ENCODE results near the gene FSHB. TPM values are rescaled to one million over a fixed set of nuclear protein-coding genes. Genes with fewer than 3 reads are reported as not detected.

FSHB gene
- total RNA-seq, 1 experiment from 2014 or later: not detected

- no peak overlapping the region for H3K27ac Mint-ChIP-seq (ENCODE audit: unreplicated experiment)
- H3K9me3 Mint-ChIP-seq (ENCODE audit: unreplicated experiment): no peaks in the 10 kb centered on the region
- no peaks in the 10 kb centered on the region for H3K36me3 Mint-ChIP-seq (ENCODE audit: insufficient read depth, unreplicated experiment)
- TF ChIP-seq CTCF (IDR thresholded peaks at IDR 0.05; ENCODE audit: insufficient read depth in 1 of 2, low read depth in 1 of 2, low read length in 1 of 2, severe bottlenecking in 1 of 2, unreplicated experiment in 1 of 2): no peak
- no peaks in the 10 kb centered on the region for H3K4me1 ChIP-seq
- H3K9me3 ChIP-seq: no peaks in the 10 kb centered on the region
- BruUV-seq (replicated peaks): no TSS peak
- no peaks in the 10 kb centered on the region for H3K4me1 Mint-ChIP-seq (ENCODE audit: low read depth, unreplicated experiment)
- intact Hi-C loops (cut with micrococcal nuclease; ENCODE audit: unreplicated experiment): no loop called here
- no peak overlapping the region for H3K4me3 Mint-ChIP-seq (ENCODE audit: unreplicated experiment)
- H3K27me3 ChIP-seq (replicated peaks; ENCODE audit: control insufficient read depth, insufficient read depth, low read length): no peaks in the 10 kb centered on the region
- CTCF ChIA-PET: no interaction called here
- POLR2A ChIA-PET: no interaction called here
- no peak overlapping the region for H3K4me3 ChIP-seq (ENCODE audit: low read depth, low read length)
- H3K36me3 ChIP-seq (ENCODE audit: control insufficient read depth, insufficient read depth, low read length): no peaks in the 10 kb centered on the region
- no peak for DNase-seq
- H3K27me3 Mint-ChIP-seq (ENCODE audit: insufficient read depth, unreplicated experiment): no peaks in the 10 kb centered on the region
Observed at GRCh38 chr11:30216534-30216933, 14.3 kb upstream of the FSHB start.

- no peaks in the 10 kb centered on the region for H3K27me3 Mint-ChIP-seq (ENCODE audit: insufficient read depth, unreplicated experiment)
- DNase-seq: no peak
- no peaks in the 10 kb centered on the region for H3K9me3 ChIP-seq
- BruUV-seq (replicated peaks): no TSS peak
- H3K27me3 ChIP-seq (replicated peaks; ENCODE audit: control insufficient read depth, insufficient read depth, low read length): no peaks in the 10 kb centered on the region
- intact Hi-C loops (cut with micrococcal nuclease; ENCODE audit: unreplicated experiment): no loop called here
- H3K4me3 ChIP-seq (ENCODE audit: low read depth, low read length): no peak overlapping the region
- ChIA-PET CTCF (no interaction called here), POLR2A (no interaction called here)
- TF ChIP-seq CTCF (IDR thresholded peaks at IDR 0.05; ENCODE audit: insufficient read depth in 1 of 2, low read depth in 1 of 2, low read length in 1 of 2, severe bottlenecking in 1 of 2, unreplicated experiment in 1 of 2): no peak
- H3K36me3 ChIP-seq (ENCODE audit: control insufficient read depth, insufficient read depth, low read length): no peaks in the 10 kb centered on the region
- no peaks in the 10 kb centered on the region for H3K4me1 Mint-ChIP-seq (ENCODE audit: low read depth, unreplicated experiment)
- H3K4me1 ChIP-seq: no peaks in the 10 kb centered on the region
- no peaks in the 10 kb centered on the region for H3K36me3 Mint-ChIP-seq (ENCODE audit: insufficient read depth, unreplicated experiment)
- no peak overlapping the region for H3K4me3 Mint-ChIP-seq (ENCODE audit: unreplicated experiment)
- H3K9me3 Mint-ChIP-seq (ENCODE audit: unreplicated experiment): no peaks in the 10 kb centered on the region
- no peak overlapping the region for H3K27ac Mint-ChIP-seq (ENCODE audit: unreplicated experiment)
Observed at GRCh38 chr11:30218278-30218677, 12.5 kb upstream of the FSHB start.

- POLR2A ChIA-PET: no interaction called here
- BruUV-seq (replicated peaks): no TSS peak
- Histone ChIP-seq H3K36me3 (ENCODE audit: control insufficient read depth, insufficient read depth, low read length) (no peaks in the 10 kb centered on the region), H3K4me3 (ENCODE audit: low read depth, low read length) (no peak overlapping the region), H3K9me3 (peaks cover 7% of the 10 kb centered on the region; the same call in 1 of the 2 replicates), H3K4me1 (no peaks in the 10 kb centered on the region), H3K27me3 (replicated peaks; ENCODE audit: control insufficient read depth, insufficient read depth, low read length) (no peaks in the 10 kb centered on the region)
- Mint-ChIP-seq H3K4me3 (ENCODE audit: unreplicated experiment) (no peak overlapping the region), H3K9me3 (ENCODE audit: unreplicated experiment) (no peaks in the 10 kb centered on the region), H3K27ac (ENCODE audit: unreplicated experiment) (no peak overlapping the region), H3K4me1 (ENCODE audit: low read depth, unreplicated experiment) (peaks cover 6% of the 10 kb centered on the region), H3K36me3 (ENCODE audit: insufficient read depth, unreplicated experiment) (no peaks in the 10 kb centered on the region), H3K27me3 (ENCODE audit: insufficient read depth, unreplicated experiment) (no peaks in the 10 kb centered on the region)
- no peak for DNase-seq
- intact Hi-C loops (cut with micrococcal nuclease; ENCODE audit: unreplicated experiment): no loop called here
- CTCF ChIA-PET: interaction anchor here (0.6 kb wide), 1 partner anchor 54 kb away, joined by 3 read pairs; no protein-coding TSS in a partner anchor
- TF ChIP-seq CTCF (IDR thresholded peaks at IDR 0.05; ENCODE audit: insufficient read depth in 1 of 2, low read depth in 1 of 2, low read length in 1 of 2, severe bottlenecking in 1 of 2, unreplicated experiment in 1 of 2): no peak
Observed at GRCh38 chr11:30225642-30226041, 5.2 kb upstream of the FSHB start.

All from Caco-2 (cell line).